OCI-LY7 (cell line): ENCODE results near the gene ATG9B.

Experiments used
- EZH2phosphoT487 ChIP-seq: fragments of 200-600 bp; sonication (generic); IDR thresholded peaks from 2 replicates; pipeline ENCODE4 v1.6.1; 2018; ENCODE audit warnings: low read depth, borderline replicate concordance, mild to moderate bottlenecking, mixed run types, antibody characterized with exemption, low read length, moderate library complexity, mixed read lengths
- TF ChIP-seq, protein P1 (sequence below): fragments of 200-600 bp; sonication (generic); conservative IDR thresholded peaks from 2 replicates; pipeline ENCODE4 v1.5.1; 2014; ENCODE audit warnings: mild to moderate bottlenecking, antibody characterized with exemption, low read length, moderate library complexity, mixed read lengths

DNA sequence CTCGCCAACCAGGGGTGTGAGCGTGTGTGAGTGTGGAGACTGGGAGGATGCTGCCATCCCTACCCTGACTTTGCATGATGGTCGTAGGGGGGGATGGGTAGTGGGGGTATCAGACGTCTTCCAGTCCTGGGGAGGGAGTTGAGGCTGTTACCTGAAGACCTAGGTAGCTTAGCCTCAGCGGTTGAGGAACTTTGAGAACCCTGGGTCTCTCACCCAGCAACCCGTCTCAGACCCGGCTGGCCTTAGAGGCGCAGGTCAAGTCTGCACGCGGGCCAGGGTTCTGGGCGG, 37.8 kb upstream of the ATG9B start:
- TF ChIP-seq, protein P1, sequence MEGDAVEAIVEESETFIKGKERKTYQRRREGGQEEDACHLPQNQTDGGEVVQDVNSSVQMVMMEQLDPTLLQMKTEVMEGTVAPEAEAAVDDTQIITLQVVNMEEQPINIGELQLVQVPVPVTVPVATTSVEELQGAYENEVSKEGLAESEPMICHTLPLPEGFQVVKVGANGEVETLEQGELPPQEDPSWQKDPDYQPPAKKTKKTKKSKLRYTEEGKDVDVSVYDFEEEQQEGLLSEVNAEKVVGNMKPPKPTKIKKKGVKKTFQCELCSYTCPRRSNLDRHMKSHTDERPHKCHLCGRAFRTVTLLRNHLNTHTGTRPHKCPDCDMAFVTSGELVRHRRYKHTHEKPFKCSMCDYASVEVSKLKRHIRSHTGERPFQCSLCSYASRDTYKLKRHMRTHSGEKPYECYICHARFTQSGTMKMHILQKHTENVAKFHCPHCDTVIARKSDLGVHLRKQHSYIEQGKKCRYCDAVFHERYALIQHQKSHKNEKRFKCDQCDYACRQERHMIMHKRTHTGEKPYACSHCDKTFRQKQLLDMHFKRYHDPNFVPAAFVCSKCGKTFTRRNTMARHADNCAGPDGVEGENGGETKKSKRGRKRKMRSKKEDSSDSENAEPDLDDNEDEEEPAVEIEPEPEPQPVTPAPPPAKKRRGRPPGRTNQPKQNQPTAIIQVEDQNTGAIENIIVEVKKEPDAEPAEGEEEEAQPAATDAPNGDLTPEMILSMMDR = no peak
- no peak for TF ChIP-seq EZH2phosphoT487
